Mesendoderm (in vitro differentiated cells): ENCODE measurements around the gene HMCN2.

Experiments used
- DNase-seq: peaks from one replicate; pipeline ENCODE4 v3.0.0; 2013
- H2AK5ac ChIP-seq: 2 replicates; pipeline ENCODE4 v1.6.1; 2013; ENCODE audit warnings: low read length, inconsistent platforms
- H2BK120ac ChIP-seq: 2 replicates; pipeline ENCODE4 v1.6.1; 2013; ENCODE audit warnings: low read depth, mild to moderate bottlenecking, low read length, moderate library complexity, mixed read lengths
- H2BK15ac ChIP-seq: replicated peaks from 2 replicates; pipeline ENCODE4 v1.6.1; 2013; ENCODE audit warnings: low read depth, mild to moderate bottlenecking, moderate library complexity
- H2BK5ac ChIP-seq: 2 replicates; pipeline ENCODE4 v1.6.1; 2013; ENCODE audit warnings: low read length, inconsistent platforms
- H3K18ac ChIP-seq: 2 replicates; pipeline ENCODE4 v1.6.1; 2013; ENCODE audit warnings: mild to moderate bottlenecking, low read length, mixed read lengths
- H3K23ac ChIP-seq: one replicate; pipeline ENCODE4 v1.6.1; 2013; ENCODE audit warnings: low read length
- H3K27ac ChIP-seq: 2 replicates; pipeline ENCODE4 v1.5.1; 2013; ENCODE audit warnings: low read depth, mild to moderate bottlenecking, inconsistent platforms, low read length, moderate library complexity
- H3K27me3 ChIP-seq: 2 replicates; pipeline ENCODE4 v1.6.1; 2013; ENCODE audit warnings: low read length, control low read depth, mild to moderate bottlenecking, inconsistent platforms; ENCODE audit not compliant: insufficient read depth, poor library complexity
- H3K36me3 ChIP-seq: 2 replicates; pipeline ENCODE4 v1.6.1; 2013; ENCODE audit warnings: low read length, inconsistent platforms; ENCODE audit not compliant: control insufficient read depth, insufficient read depth
- H3K4ac ChIP-seq: one replicate; pipeline ENCODE4 v1.6.1; 2013; ENCODE audit warnings: low read depth, mild to moderate bottlenecking, low read length, moderate library complexity
- H3K4me1 ChIP-seq: 2 replicates; pipeline ENCODE4 v1.6.1; 2013; ENCODE audit warnings: low read depth, low read length, inconsistent platforms; ENCODE audit not compliant: control insufficient read depth
- H3K4me2 ChIP-seq: 2 replicates; pipeline ENCODE4 v1.6.1; 2013; ENCODE audit warnings: low read length
- H3K4me3 ChIP-seq: 2 replicates; pipeline ENCODE4 v1.5.1; 2013; ENCODE audit warnings: mild to moderate bottlenecking, low read length
- H3K56ac ChIP-seq: one replicate; pipeline ENCODE4 v1.6.1; 2013; ENCODE audit warnings: low read length
- H3K79me1 ChIP-seq: 2 replicates; pipeline ENCODE4 v1.6.1; 2013; ENCODE audit warnings: low read length, inconsistent platforms
- H3K79me2 ChIP-seq: 2 replicates; pipeline ENCODE4 v1.6.1; 2013; ENCODE audit warnings: mild to moderate bottlenecking, low read length; ENCODE audit not compliant: control insufficient read depth, insufficient read depth
- H3K9ac ChIP-seq: 2 replicates; pipeline ENCODE4 v1.6.1; 2013; ENCODE audit warnings: low read length, inconsistent platforms
- H4K5ac ChIP-seq: one replicate; pipeline ENCODE4 v1.6.1; 2013; ENCODE audit warnings: low read length
- H4K8ac ChIP-seq: one replicate; pipeline ENCODE4 v1.6.1; 2013; ENCODE audit warnings: low read depth, mild to moderate bottlenecking, control low read depth, low read length, moderate library complexity
- WGBS: extraction: QIAGEN DNeasy Blood & Tissue Kit; methylation state at CpG from one replicate; pipeline ENCODE4 v1.1.7; 2013; ENCODE audit warnings: low lambda C conversion rate, missing lambda C conversion rate; ENCODE audit not compliant: insufficient coverage; ENCODE audit errors: extremely low coverage; 5-methylcytosine and 5-hydroxymethylcytosine counted together

HMCN2 gene

GRCh38 chr9:130406278-130406895, 140.8 kb downstream of the HMCN2 start:
- no peaks in the 10 kb centered on the region for H3K79me1 ChIP-seq
- no peaks in the 10 kb centered on the region for H3K36me3 ChIP-seq
- no peak overlapping the region for H3K23ac ChIP-seq
- H2BK5ac ChIP-seq = no peak overlapping the region
- no peak overlapping the region for H2AK5ac ChIP-seq
- H3K4me3 ChIP-seq = no peak overlapping the region
- no peak overlapping the region for H3K4ac ChIP-seq
- WGBS = no CpG with 5 or more reads among the region's 10 CpGs
- DNase-seq = peak; percentile 28
- H4K5ac ChIP-seq = no peak overlapping the region
- H3K56ac ChIP-seq = no peak overlapping the region
- no peak overlapping the region for H2BK120ac ChIP-seq
- H2BK15ac ChIP-seq = no peak overlapping the region
- H3K27ac ChIP-seq = no peak overlapping the region
- H3K79me2 ChIP-seq = no peaks in the 10 kb centered on the region
- no peak overlapping the region for H4K8ac ChIP-seq
- no peak overlapping the region for H3K4me2 ChIP-seq
- no peak overlapping the region for H3K18ac ChIP-seq
- H3K27me3 ChIP-seq = no peaks in the 10 kb centered on the region
- no peak overlapping the region for H3K9ac ChIP-seq
- H3K4me1 ChIP-seq = no peaks in the 10 kb centered on the region

GRCh38 chr9:130407916-130408663, 142.5 kb downstream of the HMCN2 start:
- Histone ChIP-seq H3K4me1 (no peaks in the 10 kb centered on the region), H3K18ac (no peak overlapping the region), H2BK15ac (no peak overlapping the region), H4K8ac (no peak overlapping the region), H3K27me3 (no peaks in the 10 kb centered on the region), H3K9ac (no peak overlapping the region), H3K36me3 (no peaks in the 10 kb centered on the region), H4K5ac (no peak overlapping the region), H3K23ac (no peak overlapping the region), H3K56ac (no peak overlapping the region), H2BK120ac (no peak overlapping the region), H3K4me3 (no peak overlapping the region), H2AK5ac (no peak overlapping the region), H3K79me1 (no peaks in the 10 kb centered on the region), H3K4me2 (no peak overlapping the region), H3K4ac (no peak overlapping the region), H3K79me2 (no peaks in the 10 kb centered on the region), H2BK5ac (no peak overlapping the region), H3K27ac (no peak overlapping the region)
- WGBS = no CpG with 5 or more reads among the region's 9 CpGs
- DNase-seq = no peak

GRCh38 chr9:130408669-130409068, 143.1 kb downstream of the HMCN2 start:
- Histone ChIP-seq H3K4me1 (no peaks in the 10 kb centered on the region), H4K5ac (no peak overlapping the region)

GRCh38 chr9:130409246-130409645, 143.7 kb downstream of the HMCN2 start:
- H3K4me1 ChIP-seq = no peaks in the 10 kb centered on the region
- H2BK15ac ChIP-seq = no peak overlapping the region
- no peak overlapping the region for H2AK5ac ChIP-seq
- H3K36me3 ChIP-seq = no peaks in the 10 kb centered on the region
- no peak overlapping the region for H3K4ac ChIP-seq
- no peaks in the 10 kb centered on the region for H3K79me1 ChIP-seq
- H3K79me2 ChIP-seq = no peaks in the 10 kb centered on the region
- H3K27ac ChIP-seq = no peak overlapping the region
- H3K4me3 ChIP-seq = no peak overlapping the region
- no peak overlapping the region for H3K4me2 ChIP-seq
- H2BK5ac ChIP-seq = no peak overlapping the region
- no peaks in the 10 kb centered on the region for H3K27me3 ChIP-seq
- H3K18ac ChIP-seq = no peak overlapping the region
- H3K9ac ChIP-seq = no peak overlapping the region
- H4K5ac ChIP-seq = no peak overlapping the region
- no CpG with 5 or more reads among the region's 4 CpGs for WGBS
- DNase-seq = no peak
- H4K8ac ChIP-seq = no peak overlapping the region
- no peak overlapping the region for H2BK120ac ChIP-seq
- no peak overlapping the region for H3K56ac ChIP-seq
- no peak overlapping the region for H3K23ac ChIP-seq

More at GRCh38 chr9:130408669-130409068, 143.1 kb downstream of the HMCN2 start:
- H3K23ac ChIP-seq = no peak overlapping the region
- H2BK15ac ChIP-seq = no peak overlapping the region
- H3K56ac ChIP-seq = no peak overlapping the region
- no peak for DNase-seq
- no peak overlapping the region for H3K4ac ChIP-seq
- H3K27me3 ChIP-seq = no peaks in the 10 kb centered on the region
- H3K79me2 ChIP-seq = no peaks in the 10 kb centered on the region
- H2AK5ac ChIP-seq = no peak overlapping the region
- no CpG with 5 or more reads among the region's 9 CpGs for WGBS
- no peaks in the 10 kb centered on the region for H3K79me1 ChIP-seq
- no peak overlapping the region for H3K18ac ChIP-seq
- H3K4me3 ChIP-seq = no peak overlapping the region
- no peak overlapping the region for H4K8ac ChIP-seq
- H2BK5ac ChIP-seq = no peak overlapping the region
- no peak overlapping the region for H2BK120ac ChIP-seq
- H3K36me3 ChIP-seq = no peaks in the 10 kb centered on the region
- H3K9ac ChIP-seq = no peak overlapping the region
- H3K27ac ChIP-seq = no peak overlapping the region
- H3K4me2 ChIP-seq = no peak overlapping the region

- no peaks in the 10 kb centered on the region for H3K4me1 ChIP-seq
- WGBS = no CpG with 5 or more reads among the region's 12 CpGs
- no peak overlapping the region for H3K4me2 ChIP-seq
- no peaks in the 10 kb centered on the region for H3K27me3 ChIP-seq
- H4K8ac ChIP-seq = no peak overlapping the region
- no peak overlapping the region for H2BK5ac ChIP-seq
- H3K79me1 ChIP-seq = no peaks in the 10 kb centered on the region
- H3K4ac ChIP-seq = no peak overlapping the region
- no peak overlapping the region for H3K23ac ChIP-seq
- H2BK120ac ChIP-seq = no peak overlapping the region
- no peak overlapping the region for H3K56ac ChIP-seq
- no peak overlapping the region for H3K4me3 ChIP-seq
- no peak overlapping the region for H2AK5ac ChIP-seq
- no peaks in the 10 kb centered on the region for H3K36me3 ChIP-seq
- H3K79me2 ChIP-seq = no peaks in the 10 kb centered on the region
- no peak overlapping the region for H3K18ac ChIP-seq
- no peak overlapping the region for H3K9ac ChIP-seq
- no peak overlapping the region for H2BK15ac ChIP-seq
- no peak for DNase-seq
- no peak overlapping the region for H4K5ac ChIP-seq
- no peak overlapping the region for H3K27ac ChIP-seq
Measured at GRCh38 chr9:130410443-130410842, 144.9 kb downstream of the HMCN2 start.
